ENCODE results near the gene MAP3K12.

MAP3K12 gene

GRCh38 chr12:53498235-53498630 lies 1.0 kb downstream of the MAP3K12 start:
- no peak for DNase-seq (ENCODE audit: low read depth)
- no peak for TF ChIP-seq CTCF (conservative IDR thresholded peaks at IDR 0.05; ENCODE audit: low read depth, low read length)
- H3K4me3 ChIP-seq (ENCODE audit: low read length): peak overlapping the region; percentile 78

- no peak overlapping the region for H3K4me3 ChIP-seq (ENCODE audit: low read length)
- DNase-seq (ENCODE audit: low read depth): no peak
- no peak for TF ChIP-seq CTCF (conservative IDR thresholded peaks at IDR 0.05; ENCODE audit: low read depth, low read length)
These were observed 1.8 kb downstream of the MAP3K12 start for GRCh38 chr12:53497461-53497860.

GRCh38 chr12:53496752-53497032 lies 2.6 kb downstream of the MAP3K12 start:
- H3K4me3 ChIP-seq (ENCODE audit: low read length): no peak overlapping the region
- TF ChIP-seq CTCF (conservative IDR thresholded peaks at IDR 0.05; ENCODE audit: low read depth, low read length): no peak

GRCh38 chr12:53495903-53496751 lies 3.1 kb downstream of the MAP3K12 start:
- DNase-seq (ENCODE audit: low read depth): peak; percentile 56

More at GRCh38 chr12:53496752-53497032, 2.6 kb downstream of the MAP3K12 start:
- no peak for DNase-seq (ENCODE audit: low read depth)

GRCh38 chr12:53493610-53494391 lies 5.5 kb downstream of the MAP3K12 start:
- H3K4me3 ChIP-seq (ENCODE audit: low read length): peak overlapping the region; percentile 47
- TF ChIP-seq CTCF (conservative IDR thresholded peaks at IDR 0.05; ENCODE audit: low read depth, low read length): no peak
- DNase-seq (ENCODE audit: low read depth): no peak

More at GRCh38 chr12:53495903-53496751, 3.1 kb downstream of the MAP3K12 start:
- TF ChIP-seq CTCF (conservative IDR thresholded peaks at IDR 0.05; ENCODE audit: low read depth, low read length): no peak
- H3K4me3 ChIP-seq (ENCODE audit: low read length): no peak overlapping the region

- no peak for TF ChIP-seq CTCF (conservative IDR thresholded peaks at IDR 0.05; ENCODE audit: low read depth, low read length)
- H3K4me3 ChIP-seq (ENCODE audit: low read length): peak overlapping the region; percentile 47
- DNase-seq (ENCODE audit: low read depth): peak; percentile 63
These were observed 6.2 kb downstream of the MAP3K12 start for GRCh38 chr12:53492830-53493609.

All from retinal pigment epithelial cell (primary cell).